Measurements from ENCODE around the gene TUT7. TPM values are rescaled to one million over a fixed set of nuclear protein-coding genes. Genes with fewer than 3 reads are reported as not detected.

Gene TUT7
- total RNA-seq, 3 donors from 2014 or later = 59.5 to 95.4 (median 65.2) TPM

DNA sequence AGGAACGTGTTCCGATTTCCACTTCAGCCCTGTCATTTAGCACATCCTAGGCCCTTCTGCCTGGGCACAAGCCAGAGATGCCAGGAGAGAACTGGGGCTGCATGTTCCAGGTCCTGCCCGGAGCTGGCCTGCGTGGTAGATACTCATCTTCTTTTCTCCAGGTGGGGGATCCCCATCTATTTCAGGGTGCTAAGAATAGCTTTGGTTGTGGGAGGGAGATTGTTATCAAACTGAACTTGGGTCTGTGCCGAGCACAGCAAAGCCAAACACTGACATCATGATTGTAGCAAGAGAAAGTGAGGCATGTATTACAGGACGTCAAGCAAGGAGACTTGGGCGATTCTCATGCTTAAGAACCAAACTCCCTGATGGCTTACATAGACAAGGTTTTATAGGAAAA is 113.0 kb downstream of the TUT7 start:
- TF ChIP-seq, protein P1, sequence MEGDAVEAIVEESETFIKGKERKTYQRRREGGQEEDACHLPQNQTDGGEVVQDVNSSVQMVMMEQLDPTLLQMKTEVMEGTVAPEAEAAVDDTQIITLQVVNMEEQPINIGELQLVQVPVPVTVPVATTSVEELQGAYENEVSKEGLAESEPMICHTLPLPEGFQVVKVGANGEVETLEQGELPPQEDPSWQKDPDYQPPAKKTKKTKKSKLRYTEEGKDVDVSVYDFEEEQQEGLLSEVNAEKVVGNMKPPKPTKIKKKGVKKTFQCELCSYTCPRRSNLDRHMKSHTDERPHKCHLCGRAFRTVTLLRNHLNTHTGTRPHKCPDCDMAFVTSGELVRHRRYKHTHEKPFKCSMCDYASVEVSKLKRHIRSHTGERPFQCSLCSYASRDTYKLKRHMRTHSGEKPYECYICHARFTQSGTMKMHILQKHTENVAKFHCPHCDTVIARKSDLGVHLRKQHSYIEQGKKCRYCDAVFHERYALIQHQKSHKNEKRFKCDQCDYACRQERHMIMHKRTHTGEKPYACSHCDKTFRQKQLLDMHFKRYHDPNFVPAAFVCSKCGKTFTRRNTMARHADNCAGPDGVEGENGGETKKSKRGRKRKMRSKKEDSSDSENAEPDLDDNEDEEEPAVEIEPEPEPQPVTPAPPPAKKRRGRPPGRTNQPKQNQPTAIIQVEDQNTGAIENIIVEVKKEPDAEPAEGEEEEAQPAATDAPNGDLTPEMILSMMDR (IDR thresholded peaks at IDR 0.05) = no peak
- no peak for TF ChIP-seq POLR2A (IDR thresholded peaks at IDR 0.05)
- TF ChIP-seq POLR2AphosphoS5 (IDR thresholded peaks at IDR 0.05) = no peak
- no peaks in the 10 kb centered on the region for H3K27me3 ChIP-seq

DNA sequence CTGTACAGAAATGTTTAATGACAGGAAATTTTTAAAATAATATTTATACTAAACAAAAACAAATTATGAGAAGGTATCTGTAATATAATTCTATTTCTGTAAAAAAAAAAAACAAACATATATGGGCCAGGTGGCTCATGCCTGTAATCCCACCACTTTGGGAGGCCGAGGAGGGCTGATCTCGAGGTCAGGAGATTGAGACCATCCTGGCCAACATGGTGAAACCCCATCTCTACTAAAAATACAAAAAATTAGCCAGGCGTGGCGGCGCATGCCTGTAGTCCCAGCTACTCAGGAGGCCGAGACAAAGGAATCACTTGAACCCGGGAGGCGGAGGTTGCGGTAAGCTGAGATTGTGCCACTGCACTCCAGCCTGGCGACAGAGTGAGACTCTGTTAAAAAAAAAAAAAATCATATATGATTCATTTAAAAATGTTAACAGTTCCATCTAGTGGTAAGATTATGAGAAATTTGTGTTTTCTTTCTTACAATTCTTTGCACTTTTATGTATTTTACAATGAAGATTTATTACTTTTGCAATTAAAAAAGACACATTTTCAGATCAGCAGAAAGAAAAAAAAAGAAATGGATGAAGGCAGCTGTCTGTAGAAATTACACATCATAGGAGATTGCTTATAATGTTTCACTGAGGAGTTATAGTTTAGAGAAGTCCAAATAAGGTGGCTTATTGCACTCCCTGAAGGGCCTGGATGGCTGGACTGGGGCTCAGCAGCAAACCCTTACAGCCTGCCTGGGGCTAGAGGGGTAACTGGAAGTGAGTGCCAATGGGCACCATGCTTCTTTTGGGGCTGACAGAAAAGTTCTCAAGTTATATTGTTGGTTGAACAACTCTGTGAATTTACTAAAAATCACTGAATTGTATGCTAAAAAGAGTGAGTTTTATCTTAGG is 115.1 kb downstream of the TUT7 start:
- Histone ChIP-seq H3K27ac (no peak overlapping the region), H3K9me3 (no peaks in the 10 kb centered on the region), H3K36me3 (no peaks in the 10 kb centered on the region), H3K27me3 (no peaks in the 10 kb centered on the region), H3K4me3 (no peak overlapping the region), H3K4me1 (peaks cover 0 to 3% of the 10 kb centered on the region in 2 donors)
- intact Hi-C loops (cut with DNase I; ENCODE audit: low total_unique reads) = no loop called here
- DNase-seq (ENCODE audit: low spot score in 2 of 2) = no peak
- no peak for TF ChIP-seq POLR2A (IDR thresholded peaks at IDR 0.05)
- TF ChIP-seq POLR2AphosphoS5 (IDR thresholded peaks at IDR 0.05) = no peak
- TF ChIP-seq, protein P1 (IDR thresholded peaks at IDR 0.05) = no peak

More for the DNA sequence above, 113.0 kb downstream of the TUT7 start:
- H3K36me3 ChIP-seq = no peaks in the 10 kb centered on the region
- no peak overlapping the region for H3K27ac ChIP-seq
- no peak for DNase-seq (ENCODE audit: low spot score in 2 of 2)
- no peaks in the 10 kb centered on the region for H3K9me3 ChIP-seq
- peaks cover 0 to 3% of the 10 kb centered on the region in 2 donors for H3K4me1 ChIP-seq
- H3K4me3 ChIP-seq = no peak overlapping the region
- intact Hi-C loops (cut with DNase I; ENCODE audit: low total_unique reads) = no loop called here

Other genes with a start within 250 kb of the TUT7 start
- under 1 TPM; 0.59 to 0.80 (median 0.66) TPM for gene C9orf153, start 94.8 kb downstream of the TUT7 start, total RNA-seq
- gene ISCA1, start 71.9 kb downstream of the TUT7 start, total RNA-seq = 10 to 100 TPM; 35.7 to 53.1 (median 38.3) TPM